ENCODE data around the gene THRB. TPM values are rescaled to one million over a fixed set of nuclear protein-coding genes. Genes with fewer than 3 reads are reported as not detected.
A peak's percentile ranks its signal among the peaks of the same experiment; 100 is the strongest.

Gene THRB
- total RNA-seq, 2 experiments from 2014 or later: not detected

DNA sequence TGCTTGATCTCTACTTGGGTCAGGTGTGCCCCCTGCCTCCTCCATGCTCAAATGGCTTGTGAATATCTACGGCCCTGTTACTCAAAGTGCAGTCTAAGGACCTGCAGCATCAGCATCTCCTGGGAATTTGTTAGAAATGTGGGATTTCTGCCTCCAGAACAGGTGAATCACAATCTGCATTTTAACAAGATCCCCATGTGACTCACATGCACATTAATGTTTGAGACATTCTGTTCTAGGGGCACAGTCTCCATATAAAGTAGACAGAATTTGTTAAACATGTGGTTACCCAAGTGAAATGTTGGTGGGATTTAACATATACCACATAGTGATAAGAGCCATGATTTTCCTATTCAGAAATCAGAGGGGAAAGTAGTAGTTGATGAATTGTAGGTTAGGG is 293.3 kb downstream of the THRB start:
- Mint-ChIP-seq H3K4me3 (no peak overlapping the region), H3K27me3 (peaks cover 5% of the 10 kb centered on the region), H3K27ac (no peak overlapping the region), H3K4me1 (ENCODE audit: low read depth) (no peaks in the 10 kb centered on the region), H3K36me3 (no peaks in the 10 kb centered on the region), H3K9me3 (no peaks in the 10 kb centered on the region)
- intact Hi-C loops (cut with micrococcal nuclease): no loop called here
- CTCF ChIA-PET: no interaction called here
- POLR2A ChIA-PET: no interaction called here
- DNase-seq: no peak

GRCh38 chr3:24199775-24200247 is 294.8 kb downstream of the THRB start:
- intact Hi-C loops (cut with micrococcal nuclease): no loop called here
- no peak overlapping the region for H3K4me3 Mint-ChIP-seq
- no peaks in the 10 kb centered on the region for H3K36me3 Mint-ChIP-seq
- no peak for DNase-seq
- no peaks in the 10 kb centered on the region for H3K9me3 Mint-ChIP-seq
- no peak overlapping the region for H3K27ac Mint-ChIP-seq
- POLR2A ChIA-PET: no interaction called here
- H3K4me1 Mint-ChIP-seq (ENCODE audit: low read depth): no peaks in the 10 kb centered on the region
- CTCF ChIA-PET: interaction anchor here (0.6 to 1.0 kb wide), 2 partner anchors 38 to 831 kb away, joined by 3 read pairs; no protein-coding TSS in a partner anchor
- peaks cover 6% of the 10 kb centered on the region for H3K27me3 Mint-ChIP-seq

DNA sequence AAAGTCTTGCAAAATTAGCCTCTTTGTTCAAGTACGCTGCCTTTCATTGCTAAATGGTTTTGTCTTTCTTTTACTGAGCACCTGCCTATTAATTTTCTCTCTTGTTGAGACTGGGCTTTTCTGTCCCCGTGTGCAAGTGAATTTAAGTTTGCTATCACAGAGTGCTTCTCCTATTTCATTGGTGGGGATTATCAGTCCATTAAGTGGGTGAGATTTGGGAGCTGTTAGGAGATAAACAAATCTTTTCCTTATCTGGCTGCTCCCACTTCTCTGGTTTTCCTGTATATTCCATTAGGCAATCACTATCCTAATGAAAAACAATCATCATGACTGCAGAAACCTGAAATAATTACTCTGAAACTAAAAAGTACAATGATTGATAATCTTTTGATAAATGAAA is 295.4 kb downstream of the THRB start:
- peaks cover 6% of the 10 kb centered on the region for H3K27me3 Mint-ChIP-seq
- H3K36me3 Mint-ChIP-seq: no peaks in the 10 kb centered on the region
- H3K4me1 Mint-ChIP-seq (ENCODE audit: low read depth): no peaks in the 10 kb centered on the region
- no peaks in the 10 kb centered on the region for H3K9me3 Mint-ChIP-seq
- ChIA-PET CTCF (interaction anchor here (1.0 kb wide), 1 partner anchor 38 kb away, joined by 3 read pairs; no protein-coding TSS in a partner anchor), POLR2A (no interaction called here)
- intact Hi-C loops (cut with micrococcal nuclease): no loop called here
- no peak overlapping the region for H3K27ac Mint-ChIP-seq
- no peak for DNase-seq
- no peak overlapping the region for H3K4me3 Mint-ChIP-seq

- DNase-seq: no peak
- no peak overlapping the region for H3K4me3 Mint-ChIP-seq
- peaks cover 6% of the 10 kb centered on the region for H3K27me3 Mint-ChIP-seq
- POLR2A ChIA-PET: no interaction called here
- H3K9me3 Mint-ChIP-seq: no peaks in the 10 kb centered on the region
- H3K4me1 Mint-ChIP-seq (ENCODE audit: low read depth): no peaks in the 10 kb centered on the region
- CTCF ChIA-PET: interaction anchor here (1.0 to 1.4 kb wide), 2 partner anchors 13 to 39 kb away, joined by 3 to 5 read pairs; no protein-coding TSS in a partner anchor
- H3K27ac Mint-ChIP-seq: no peak overlapping the region
- no peaks in the 10 kb centered on the region for H3K36me3 Mint-ChIP-seq
- intact Hi-C loops (cut with micrococcal nuclease): no loop called here
Observed at GRCh38 chr3:24198728-24199127, 295.9 kb downstream of the THRB start.

DNA sequence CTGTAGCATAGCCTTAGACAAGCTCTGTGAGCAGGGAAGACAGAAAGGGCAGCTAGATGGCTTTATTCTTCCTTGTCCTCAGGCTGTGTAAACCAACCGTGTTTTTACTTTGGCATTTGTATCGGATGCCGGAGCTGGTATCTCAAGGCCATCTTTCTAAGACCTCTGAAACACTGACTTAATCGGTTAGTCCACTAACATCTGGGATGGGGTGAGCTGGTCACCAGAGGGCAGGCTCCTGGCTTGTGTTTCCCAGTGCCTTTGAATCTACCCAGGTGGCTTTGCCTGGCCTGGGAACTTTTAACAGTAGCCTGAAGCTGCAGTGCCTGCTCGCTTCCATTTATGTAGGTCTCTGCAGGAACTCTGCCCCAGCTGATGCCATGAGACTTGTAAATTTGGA is 296.8 kb downstream of the THRB start:
- POLR2A ChIA-PET: no interaction called here
- Mint-ChIP-seq H3K27ac (no peak overlapping the region), H3K27me3 (peaks cover 6% of the 10 kb centered on the region), H3K4me1 (ENCODE audit: low read depth) (no peaks in the 10 kb centered on the region), H3K4me3 (no peak overlapping the region), H3K9me3 (no peaks in the 10 kb centered on the region), H3K36me3 (no peaks in the 10 kb centered on the region)
- no peak for DNase-seq
- intact Hi-C loops (cut with micrococcal nuclease): no loop called here
- CTCF ChIA-PET: interaction anchor here (1.4 kb wide), 1 partner anchor 12 kb away, joined by 5 read pairs; no protein-coding TSS in a partner anchor

DNA sequence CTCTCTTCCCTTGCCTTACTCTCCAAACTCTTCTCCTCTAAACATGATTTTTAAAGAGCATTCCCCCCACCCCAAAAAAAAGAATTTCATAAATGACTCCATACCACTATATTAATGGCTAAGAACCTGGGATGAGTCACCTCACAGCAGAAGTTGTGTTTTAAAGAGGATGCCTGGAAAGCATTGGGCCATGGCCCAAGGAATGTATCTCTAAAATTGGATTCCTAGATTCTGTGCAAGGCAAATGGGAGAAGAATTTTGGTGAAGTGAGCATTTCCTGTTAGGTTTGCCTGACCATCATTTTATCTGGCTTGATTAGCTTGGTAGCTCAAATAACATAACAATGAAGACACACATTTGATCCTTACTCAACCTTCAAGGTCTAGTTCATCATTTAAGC is 298.1 kb downstream of the THRB start:
- no peak for DNase-seq
- H3K36me3 Mint-ChIP-seq: no peaks in the 10 kb centered on the region
- no peaks in the 10 kb centered on the region for H3K9me3 Mint-ChIP-seq
- no peaks in the 10 kb centered on the region for H3K4me1 Mint-ChIP-seq (ENCODE audit: low read depth)
- ChIA-PET POLR2A (no interaction called here), CTCF (no interaction called here)
- H3K4me3 Mint-ChIP-seq: no peak overlapping the region
- intact Hi-C loops (cut with micrococcal nuclease): no loop called here
- H3K27me3 Mint-ChIP-seq: peaks cover 6% of the 10 kb centered on the region
- no peak overlapping the region for H3K27ac Mint-ChIP-seq

GRCh38 chr3:24195504-24196230 is 299.0 kb downstream of the THRB start:
- POLR2A ChIA-PET: no interaction called here
- Mint-ChIP-seq H3K27ac (no peak overlapping the region), H3K9me3 (no peaks in the 10 kb centered on the region), H3K36me3 (no peaks in the 10 kb centered on the region), H3K4me3 (no peak overlapping the region), H3K27me3 (peaks cover 1% of the 10 kb centered on the region), H3K4me1 (ENCODE audit: low read depth) (no peaks in the 10 kb centered on the region)
- DNase-seq: no peak
- CTCF ChIA-PET: interaction anchor here (1.1 kb wide), 1 partner anchor 10 kb away, joined by 3 read pairs; no protein-coding TSS in a partner anchor
- intact Hi-C loops (cut with micrococcal nuclease): no loop called here

GRCh38 chr3:24192469-24193056 is 302.1 kb downstream of the THRB start:
- Mint-ChIP-seq H3K4me1 (ENCODE audit: low read depth) (no peaks in the 10 kb centered on the region), H3K9me3 (no peaks in the 10 kb centered on the region)

GRCh38 chr3:24191801-24192403 is 302.7 kb downstream of the THRB start:
- Mint-ChIP-seq H3K36me3 (no peaks in the 10 kb centered on the region), H3K27ac (no peak overlapping the region), H3K27me3 (peaks cover 4% of the 10 kb centered on the region), H3K4me3 (no peak overlapping the region), H3K9me3 (no peaks in the 10 kb centered on the region), H3K4me1 (ENCODE audit: low read depth) (no peaks in the 10 kb centered on the region)
- ChIA-PET POLR2A (no interaction called here), CTCF (interaction anchor here (0.5 to 0.9 kb wide), 3 partner anchors 8 to 1182 kb away, joined by 3 read pairs; no protein-coding TSS in a partner anchor)
- intact Hi-C loops (cut with micrococcal nuclease): no loop called here
- DNase-seq: no peak

More at GRCh38 chr3:24192469-24193056, 302.1 kb downstream of the THRB start:
- no peaks in the 10 kb centered on the region for H3K36me3 Mint-ChIP-seq
- intact Hi-C loops (cut with micrococcal nuclease): no loop called here
- H3K27me3 Mint-ChIP-seq: peaks cover 4% of the 10 kb centered on the region
- CTCF ChIA-PET: interaction anchor here (0.5 to 0.8 kb wide), 2 partner anchors 9 to 1183 kb away, joined by 3 read pairs; no protein-coding TSS in a partner anchor
- DNase-seq: no peak
- H3K4me3 Mint-ChIP-seq: no peak overlapping the region
- POLR2A ChIA-PET: no interaction called here
- H3K27ac Mint-ChIP-seq: no peak overlapping the region

DNA sequence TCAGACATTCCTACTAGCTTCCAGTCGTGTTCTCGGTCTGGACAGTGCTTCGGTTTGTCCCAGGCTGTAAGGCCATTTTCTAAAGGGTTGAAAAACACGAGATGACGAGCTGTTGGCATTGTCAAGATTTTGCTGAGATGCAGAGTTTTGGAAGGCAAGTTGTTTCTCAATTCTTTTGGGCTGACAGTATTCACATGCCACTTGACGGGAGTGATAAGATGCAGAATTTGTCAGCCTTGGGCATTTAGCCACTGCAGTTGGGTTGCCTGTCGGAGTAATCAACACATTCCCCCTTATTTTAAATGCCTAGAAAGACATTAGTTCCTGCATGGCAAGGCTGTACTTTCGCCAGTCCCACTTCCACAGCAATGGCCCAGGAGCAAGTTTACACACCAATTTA is 304.4 kb downstream of the THRB start:
- H3K27me3 Mint-ChIP-seq: peaks cover 2% of the 10 kb centered on the region
- DNase-seq: no peak
- no peaks in the 10 kb centered on the region for H3K9me3 Mint-ChIP-seq
- H3K36me3 Mint-ChIP-seq: no peaks in the 10 kb centered on the region
- H3K4me3 Mint-ChIP-seq: no peak overlapping the region
- H3K4me1 Mint-ChIP-seq (ENCODE audit: low read depth): no peaks in the 10 kb centered on the region
- intact Hi-C loops (cut with micrococcal nuclease): no loop called here
- ChIA-PET CTCF (interaction anchor here (1.1 kb wide), 1 partner anchor 302 kb away, joined by 3 read pairs; no protein-coding TSS in a partner anchor), POLR2A (no interaction called here)
- no peak overlapping the region for H3K27ac Mint-ChIP-seq

- Mint-ChIP-seq H3K27me3 (peaks cover 2% of the 10 kb centered on the region), H3K9me3 (no peaks in the 10 kb centered on the region), H3K27ac (no peak overlapping the region), H3K4me3 (no peak overlapping the region), H3K4me1 (ENCODE audit: low read depth) (no peaks in the 10 kb centered on the region), H3K36me3 (no peaks in the 10 kb centered on the region)
- intact Hi-C loops (cut with micrococcal nuclease): loop anchor here (1.0 to 5.0 kb wide), 2 partner anchors 52 to 496 kb away; no protein-coding TSS in a partner anchor
- peak; percentile 30 for DNase-seq
- POLR2A ChIA-PET: no interaction called here
- CTCF ChIA-PET: interaction anchor here (0.7 to 1.5 kb wide), 18 partner anchors 9 to 1409 kb away, joined by 3 to 7 read pairs (median 3); no protein-coding TSS in a partner anchor
Observed at GRCh38 chr3:24185738-24186384, 308.8 kb downstream of the THRB start.
